Muscle of leg (tissue), 11 donors: ENCODE measurements around the gene ELK3. TPM values are rescaled to one million over a fixed set of nuclear protein-coding genes. Genes with fewer than 3 reads are reported as not detected.

Experiments
- DNase-seq: peaks from one replicate; pipeline ENCODE4 v3.0.0; 2013
- H3K27ac ChIP-seq: one replicate; pipeline ENCODE4 v1.5.1; 2013; ENCODE audit warnings: mild to moderate bottlenecking, low read length, control low read depth
- H3K27me3 ChIP-seq: one replicate; pipeline ENCODE4 v1.6.1; 2013; ENCODE audit warnings: low read length; ENCODE audit not compliant: control insufficient read depth, insufficient read depth
- H3K36me3 ChIP-seq: one replicate; pipeline ENCODE4 v1.6.1; 2013; ENCODE audit warnings: low read length; ENCODE audit not compliant: control insufficient read depth, insufficient read depth
- H3K4me1 ChIP-seq: one replicate; pipeline ENCODE4 v1.6.1; 2013; ENCODE audit warnings: low read length; ENCODE audit not compliant: control insufficient read depth, insufficient read depth
- H3K4me3 ChIP-seq: one replicate; pipeline ENCODE4 v1.5.1; 2013; ENCODE audit warnings: low read length, control low read depth
- H3K9me3 ChIP-seq: replicated peaks from 2 replicates; pipeline ENCODE4 v1.6.1; 2013; ENCODE audit warnings: low read depth, low read length; ENCODE audit not compliant: control insufficient read depth
- WGBS: methylation state at CpG from one replicate; pipeline ENCODE4 v1.1.5; 2013; ENCODE audit warnings: missing lambda C conversion rate; ENCODE audit not compliant: insufficient coverage; 5-methylcytosine and 5-hydroxymethylcytosine counted together
- polyA plus RNA-seq, 8 donors: library from polyadenylated mRNA; unstranded; fragments of 120-200 nt; gene quantifications; one replicate each; pipeline versions ENCODE4 v1.2.1 to v1.2.3, GENCODE V29; 2013; ENCODE audit warnings: inconsistent platforms in 1 of 8, low replicate concordance in 1 of 8; ENCODE audit not compliant: insufficient read length in 8 of 8, insufficient read depth in 1 of 8
- total RNA-seq: library from RNA; stranded (reverse); fragments of 120-200 nt; gene quantifications from one replicate; pipeline ENCODE4 v1.2.4, GENCODE V29; 2013

The ELK3 gene
- total and polyA plus RNA-seq, 9 donors = 19.8 to 55.5 (median 40.2) TPM

- Histone ChIP-seq H3K27me3 (no peaks in the 10 kb centered on the region), H3K9me3 (no peaks in the 10 kb centered on the region), H3K4me3 (no peak overlapping the region), H3K4me1 (peaks cover 3% of the 10 kb centered on the region), H3K27ac (no peak overlapping the region), H3K36me3 (peaks cover 24% of the 10 kb centered on the region)
- 54% methylated on average over 10 of the region's 11 CpGs for WGBS
- no peak for DNase-seq
Measured at GRCh38 chr12:96263449-96263902, 69.3 kb downstream of the ELK3 start.

GRCh38 chr12:96265400-96265799, 71.2 kb downstream of the ELK3 start:
- WGBS = no CpG with 5 or more reads among the region's 2 CpGs
- no peak overlapping the region for H3K4me3 ChIP-seq
- no peak for DNase-seq
- peaks cover 27% of the 10 kb centered on the region for H3K36me3 ChIP-seq
- H3K27ac ChIP-seq = no peak overlapping the region
- H3K4me1 ChIP-seq = no peaks in the 10 kb centered on the region
- no peaks in the 10 kb centered on the region for H3K9me3 ChIP-seq
- no peaks in the 10 kb centered on the region for H3K27me3 ChIP-seq

- DNase-seq = no peak
- Histone ChIP-seq H3K4me3 (no peak overlapping the region), H3K27me3 (no peaks in the 10 kb centered on the region), H3K36me3 (peaks cover 26% of the 10 kb centered on the region), H3K27ac (no peak overlapping the region), H3K9me3 (no peaks in the 10 kb centered on the region), H3K4me1 (no peaks in the 10 kb centered on the region)
- no CpG with 5 or more reads among the region's 1 CpG for WGBS
Measured at GRCh38 chr12:96265836-96266235, 71.7 kb downstream of the ELK3 start.

GRCh38 chr12:96266238-96266637, 72.1 kb downstream of the ELK3 start:
- no peaks in the 10 kb centered on the region for H3K27me3 ChIP-seq
- no peak for DNase-seq
- no peak overlapping the region for H3K27ac ChIP-seq
- no peak overlapping the region for H3K4me3 ChIP-seq
- WGBS = no CpG with 5 or more reads among the region's 2 CpGs
- no peaks in the 10 kb centered on the region for H3K9me3 ChIP-seq
- no peaks in the 10 kb centered on the region for H3K4me1 ChIP-seq
- peaks cover 26% of the 10 kb centered on the region for H3K36me3 ChIP-seq

- DNase-seq = no peak
- no peaks in the 10 kb centered on the region for H3K4me1 ChIP-seq
Measured at GRCh38 chr12:96271469-96272199, 77.5 kb downstream of the ELK3 start.

GRCh38 chr12:96274331-96274730, 80.2 kb downstream of the ELK3 start:
- Histone ChIP-seq H3K4me3 (no peak overlapping the region), H3K36me3 (peaks cover 23% of the 10 kb centered on the region), H3K4me1 (no peaks in the 10 kb centered on the region), H3K27me3 (no peaks in the 10 kb centered on the region), H3K9me3 (no peaks in the 10 kb centered on the region), H3K27ac (no peak overlapping the region)
- DNase-seq = no peak

More at GRCh38 chr12:96271469-96272199, 77.5 kb downstream of the ELK3 start:
- WGBS = 80% methylated on average over 2 of the region's 8 CpGs
- Histone ChIP-seq H3K27me3 (no peaks in the 10 kb centered on the region), H3K4me3 (no peak overlapping the region), H3K9me3 (no peaks in the 10 kb centered on the region), H3K27ac (no peak overlapping the region), H3K36me3 (peaks cover 26% of the 10 kb centered on the region)

GRCh38 chr12:96285158-96285557, 91.0 kb downstream of the ELK3 start:
- H3K4me3 ChIP-seq = no peak overlapping the region
- H3K4me1 ChIP-seq = no peaks in the 10 kb centered on the region
- no peak for DNase-seq
- no peak overlapping the region for H3K27ac ChIP-seq
- peaks cover 34% of the 10 kb centered on the region for H3K36me3 ChIP-seq
- H3K27me3 ChIP-seq = no peaks in the 10 kb centered on the region
- no peaks in the 10 kb centered on the region for H3K9me3 ChIP-seq

GRCh38 chr12:96289067-96289466, 94.9 kb downstream of the ELK3 start:
- Histone ChIP-seq H3K36me3 (peaks cover 20% of the 10 kb centered on the region), H3K4me3 (no peak overlapping the region), H3K4me1 (no peaks in the 10 kb centered on the region), H3K27ac (no peak overlapping the region), H3K9me3 (no peaks in the 10 kb centered on the region), H3K27me3 (no peaks in the 10 kb centered on the region)
- no CpG with 5 or more reads among the region's 5 CpGs for WGBS
- DNase-seq = no peak

- Histone ChIP-seq H3K27ac (no peak overlapping the region), H3K9me3 (no peaks in the 10 kb centered on the region), H3K4me1 (no peaks in the 10 kb centered on the region), H3K36me3 (peaks cover 14% of the 10 kb centered on the region), H3K27me3 (no peaks in the 10 kb centered on the region), H3K4me3 (no peak overlapping the region)
- no CpG with 5 or more reads among the region's 2 CpGs for WGBS
- DNase-seq = no peak
Measured at GRCh38 chr12:96293093-96293492, 98.9 kb downstream of the ELK3 start.

GRCh38 chr12:96294831-96295230, 100.7 kb downstream of the ELK3 start:
- Histone ChIP-seq H3K4me1 (no peaks in the 10 kb centered on the region), H3K4me3 (no peak overlapping the region), H3K27ac (no peak overlapping the region), H3K36me3 (peaks cover 14% of the 10 kb centered on the region), H3K9me3 (no peaks in the 10 kb centered on the region), H3K27me3 (no peaks in the 10 kb centered on the region)
- no peak for DNase-seq
- 67% methylated on average over 1 of the region's 3 CpGs for WGBS
